ENCODE measurements around the gene TOX2. TPM values are rescaled to one million over a fixed set of nuclear protein-coding genes. Genes with fewer than 3 reads are reported as not detected.

TOX2 gene
- polyA plus RNA-seq, 3 donors, result 0.39 to 0.56 (median 0.47) TPM

- Mint-ChIP-seq H3K27me3 (ENCODE audit: low read depth in 3 of 3) (peaks cover 26 to 44% (median 34%) of the 10 kb centered on the region in 3 donors), H3K9me3 (peaks cover 5 to 18% (median 13%) of the 10 kb centered on the region in 7 donors), H3K36me3 (no peaks in the 10 kb centered on the region), H3K4me1 (no peaks in the 10 kb centered on the region), H3K27ac (no peak overlapping the region), H3K4me3 (no peak overlapping the region)
- 85% methylated on average over 3 of the region's 6 CpGs for WGBS (ENCODE audit: insufficient coverage)
- H3K4me1 ChIP-seq (ENCODE audit: control insufficient read depth in 1 of 2, insufficient read depth in 2 of 2, low read length in 2 of 2), result no peaks in the 10 kb centered on the region
- H3K27ac ChIP-seq (ENCODE audit: low read depth in 1 of 2, low read length in 2 of 2), result no peak overlapping the region
- no peak overlapping the region for H3K4me2 ChIP-seq (replicated peaks; ENCODE audit: extremely low read depth, low read length, poor library complexity, severe bottlenecking)
- no peaks in the 10 kb centered on the region for H3K79me2 ChIP-seq (ENCODE audit: insufficient read depth, low read length)
- no peak overlapping the region for H3K9ac ChIP-seq (ENCODE audit: insufficient read depth, low read length, poor library complexity, severe bottlenecking)
- H3K9me3 ChIP-seq (replicated peaks in 1 of 2; ENCODE audit: control insufficient read depth in 1 of 2, insufficient read depth in 1 of 2, low read length in 2 of 2), result peaks cover 6 to 11% of the 10 kb centered on the region in 2 donors
- H3K4me3 ChIP-seq (replicated peaks in 1 of 3; ENCODE audit: low read depth in 2 of 3, low read length in 3 of 3), result no peak overlapping the region
- H4K20me1 ChIP-seq (ENCODE audit: insufficient read depth, low read length), result no peaks in the 10 kb centered on the region
- no peak for TF ChIP-seq CTCF (IDR thresholded peaks at IDR 0.05)
- intact Hi-C loops (cut with micrococcal nuclease), result loop anchor here in 1 of 2 donors (10.0 kb wide), 1 partner anchor 72 kb away; the partner anchor contains the start of gene JPH2
- H2AFZ ChIP-seq (ENCODE audit: insufficient read depth, low read depth, low read length, poor library complexity, severe bottlenecking), result no peak overlapping the region
- peaks cover 3 to 18% of the 10 kb centered on the region in 2 donors for H3K27me3 ChIP-seq (ENCODE audit: control insufficient read depth in 2 of 2, insufficient read depth in 2 of 2, low read length in 2 of 2)
- no peak for DNase-seq
- no peaks in the 10 kb centered on the region for H3K36me3 ChIP-seq (replicated peaks in 1 of 2; ENCODE audit: control insufficient read depth in 1 of 2, insufficient read depth in 2 of 2, low read length in 2 of 2)
Observed at GRCh38 chr20:44112456-44112855, 197.8 kb downstream of the TOX2 start.

DNA sequence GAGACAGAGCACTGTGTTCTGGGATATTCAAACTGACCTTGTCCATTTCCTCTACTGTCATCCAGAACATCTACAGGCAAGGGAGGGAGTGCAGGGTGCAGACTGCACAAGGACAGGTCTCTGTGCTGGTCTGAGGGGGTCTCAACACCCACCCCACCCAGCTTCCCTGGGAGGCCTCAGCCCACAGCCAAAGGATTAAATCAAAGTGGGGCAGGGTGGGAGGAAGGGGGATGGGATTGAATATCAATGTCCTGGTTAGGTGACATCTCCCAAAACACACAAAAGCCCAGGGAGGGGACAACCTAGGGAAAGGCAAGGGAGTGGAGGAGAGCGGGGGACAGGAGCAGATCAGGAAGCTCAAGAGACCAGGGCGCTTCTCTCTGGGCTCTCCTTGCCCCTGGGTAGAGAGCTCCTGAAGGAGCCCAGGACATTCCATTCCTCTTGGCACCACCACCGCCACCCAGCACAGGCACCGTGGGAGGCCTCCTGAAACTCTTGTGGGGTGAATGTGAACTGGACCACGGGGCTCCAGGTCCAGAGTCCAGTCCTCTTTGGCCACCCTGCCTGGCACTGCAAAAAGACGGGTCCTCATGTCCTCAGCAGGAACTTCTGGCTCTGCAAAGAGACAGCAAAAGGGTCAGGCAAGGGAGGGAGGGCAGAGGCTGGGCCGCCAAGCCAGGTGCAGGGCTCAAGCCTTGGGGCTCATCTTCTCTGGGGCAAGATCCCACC, 198.4 kb downstream of the TOX2 start:
- no peaks in the 10 kb centered on the region for H3K4me1 Mint-ChIP-seq
- Histone ChIP-seq H3K36me3 (replicated peaks in 1 of 2; ENCODE audit: control insufficient read depth in 1 of 2, insufficient read depth in 2 of 2, low read length in 2 of 2) (no peaks in the 10 kb centered on the region), H3K27ac (ENCODE audit: low read depth in 1 of 2, low read length in 2 of 2) (no peak overlapping the region), H3K4me3 (replicated peaks in 1 of 3; ENCODE audit: low read depth in 2 of 3, low read length in 3 of 3) (no peak overlapping the region), H3K4me2 (replicated peaks; ENCODE audit: extremely low read depth, low read length, poor library complexity, severe bottlenecking) (no peak overlapping the region), H3K79me2 (ENCODE audit: insufficient read depth, low read length) (no peaks in the 10 kb centered on the region), H3K27me3 (ENCODE audit: control insufficient read depth in 2 of 2, insufficient read depth in 2 of 2, low read length in 2 of 2) (peaks cover 3 to 18% of the 10 kb centered on the region in 2 donors), H4K20me1 (ENCODE audit: insufficient read depth, low read length) (no peaks in the 10 kb centered on the region), H3K9me3 (replicated peaks in 1 of 2; ENCODE audit: control insufficient read depth in 1 of 2, insufficient read depth in 1 of 2, low read length in 2 of 2) (peaks cover 2 to 7% of the 10 kb centered on the region in 2 donors), H2AFZ (ENCODE audit: insufficient read depth, low read depth, low read length, poor library complexity, severe bottlenecking) (no peak overlapping the region), H3K9ac (ENCODE audit: insufficient read depth, low read length, poor library complexity, severe bottlenecking) (no peak overlapping the region), H3K4me1 (ENCODE audit: control insufficient read depth in 1 of 2, insufficient read depth in 2 of 2, low read length in 2 of 2) (no peaks in the 10 kb centered on the region)
- H3K9me3 Mint-ChIP-seq, result peaks cover 2 to 15% (median 12%) of the 10 kb centered on the region in 7 donors
- no peaks in the 10 kb centered on the region for H3K36me3 Mint-ChIP-seq
- DNase-seq, result no peak
- no peak overlapping the region for H3K27ac Mint-ChIP-seq
- 88% methylated on average over 6 of the region's 7 CpGs for WGBS (ENCODE audit: insufficient coverage)
- intact Hi-C loops (cut with micrococcal nuclease), result loop anchor here in 1 of 2 donors (10.0 kb wide), 1 partner anchor 72 kb away; the partner anchor contains the start of gene JPH2
- TF ChIP-seq CTCF (IDR thresholded peaks at IDR 0.05), result no peak
- H3K4me3 Mint-ChIP-seq, result no peak overlapping the region
- peaks cover 28 to 46% (median 32%) of the 10 kb centered on the region in 3 donors for H3K27me3 Mint-ChIP-seq (ENCODE audit: low read depth in 3 of 3)
